Gastroesophageal sphincter (tissue), 3 donors: ENCODE data around the gene CAMK1D.

Source experiments
- EP300 ChIP-seq: sonication (generic); formaldehyde crosslinking; IDR thresholded peaks from one replicate; pipeline ENCODE4 v1.6.1; 2017; ENCODE audit warnings: antibody characterized with exemption, mild to moderate bottlenecking
- POLR2A ChIP-seq, 2 donors: fragments of 450-650 bp; IDR thresholded peaks; one replicate each; pipeline ENCODE4 v1.6.1; 2017; ENCODE audit warnings: antibody characterized with exemption in 2 of 2, mild to moderate bottlenecking in 2 of 2, moderate library complexity in 1 of 2
- TF ChIP-seq, protein P1 (sequence below), 4 experiments: fragments of 200-600 bp in 2 of 4; fragments of 450-650 bp in 2 of 4; sonication (generic) in 1 of 4; IDR thresholded peaks; one replicate each; pipeline ENCODE4 v1.5.1; 2017 to 2019; ENCODE audit warnings: antibody characterized with exemption in 4 of 4, mild to moderate bottlenecking in 2 of 4, moderate library complexity in 2 of 4

DNA sequence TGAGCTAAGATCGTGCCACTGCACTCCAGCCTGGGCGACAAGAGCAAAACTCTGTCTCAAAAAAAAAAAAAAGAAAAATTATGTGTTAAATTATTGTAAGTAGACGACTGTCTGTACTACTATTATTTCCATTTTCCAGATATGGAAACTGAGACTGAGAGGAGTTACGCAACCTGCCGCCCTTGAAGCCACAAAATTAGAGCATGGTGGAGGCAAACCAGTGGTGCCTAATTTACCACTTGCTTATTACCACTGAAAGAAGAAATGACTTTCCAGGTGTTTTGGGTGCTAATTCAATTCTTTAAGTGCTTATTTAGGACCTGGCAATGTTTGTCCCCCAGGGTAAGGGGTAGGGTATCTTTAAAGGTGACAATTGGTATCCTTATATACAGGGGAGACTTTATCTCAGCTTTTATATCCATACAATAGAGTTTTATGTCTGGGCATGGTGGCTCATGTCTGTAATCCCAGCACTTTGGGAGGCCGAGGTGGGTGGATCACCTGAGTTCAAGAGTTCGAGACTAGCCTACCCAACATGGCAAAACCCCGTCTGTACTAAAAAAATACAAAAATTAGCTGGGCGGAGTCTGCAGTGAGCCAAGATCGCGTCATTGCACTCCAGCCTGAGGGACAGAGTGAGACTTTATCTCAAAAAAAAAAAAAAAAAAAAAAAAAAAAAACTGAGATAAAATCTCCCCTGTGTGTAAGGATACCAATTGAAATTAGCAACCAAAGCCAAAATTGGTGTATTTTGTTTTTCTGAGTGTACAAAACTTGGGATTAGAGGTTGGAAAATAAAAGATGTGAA lies 16.6 kb upstream of the CAMK1D start:
- TF ChIP-seq POLR2A (IDR thresholded peaks at IDR 0.05) (no peak), EP300 (no peak)
- TF ChIP-seq, protein P1, sequence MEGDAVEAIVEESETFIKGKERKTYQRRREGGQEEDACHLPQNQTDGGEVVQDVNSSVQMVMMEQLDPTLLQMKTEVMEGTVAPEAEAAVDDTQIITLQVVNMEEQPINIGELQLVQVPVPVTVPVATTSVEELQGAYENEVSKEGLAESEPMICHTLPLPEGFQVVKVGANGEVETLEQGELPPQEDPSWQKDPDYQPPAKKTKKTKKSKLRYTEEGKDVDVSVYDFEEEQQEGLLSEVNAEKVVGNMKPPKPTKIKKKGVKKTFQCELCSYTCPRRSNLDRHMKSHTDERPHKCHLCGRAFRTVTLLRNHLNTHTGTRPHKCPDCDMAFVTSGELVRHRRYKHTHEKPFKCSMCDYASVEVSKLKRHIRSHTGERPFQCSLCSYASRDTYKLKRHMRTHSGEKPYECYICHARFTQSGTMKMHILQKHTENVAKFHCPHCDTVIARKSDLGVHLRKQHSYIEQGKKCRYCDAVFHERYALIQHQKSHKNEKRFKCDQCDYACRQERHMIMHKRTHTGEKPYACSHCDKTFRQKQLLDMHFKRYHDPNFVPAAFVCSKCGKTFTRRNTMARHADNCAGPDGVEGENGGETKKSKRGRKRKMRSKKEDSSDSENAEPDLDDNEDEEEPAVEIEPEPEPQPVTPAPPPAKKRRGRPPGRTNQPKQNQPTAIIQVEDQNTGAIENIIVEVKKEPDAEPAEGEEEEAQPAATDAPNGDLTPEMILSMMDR (IDR thresholded peaks at IDR 0.05): no peak
